PC-9 (cell line): Measurements from ENCODE around the gene PLEKHG1. TPM values are rescaled to one million over a fixed set of nuclear protein-coding genes. Genes with fewer than 3 reads are reported as not detected.

Experiments
- BruUV-seq: library from RNA; stranded (reverse); fragments of 400-500 nt; replicated peaks from 2 replicates; lab custom pipeline; 2021; lab: Mats Ljungman, UMichigan
- CTCF ChIA-PET: fragments of 300-600 bp; sonication (Branson Sonifier 250); formaldehyde crosslinking; loops from one replicate; lab custom pipeline; 2022; ENCODE audit warnings: antibody characterized with exemption; lab: Charles Lee
- POLR2A ChIA-PET: fragments of 300-600 bp; sonication (Branson Sonifier 250); formaldehyde crosslinking; loops from one replicate; lab custom pipeline; 2022; ENCODE audit warnings: antibody characterized with exemption; ENCODE audit not compliant: unreplicated experiment; lab: Charles Lee
- DNase-seq, 2 experiments: peaks; one replicate each; pipeline versions ENCODE4 v3.0.0 to v3.0.0-alpha.2; 2015 to 2022; ENCODE audit warnings: mixed read lengths in 1 of 2
- H2AFZ ChIP-seq: fragments of 200-600 bp; sonication (generic); 2 replicates; pipeline ENCODE4 v1.8.1; 2017; ENCODE audit warnings: antibody characterized with exemption
- H3F3A ChIP-seq: fragments of 200-600 bp; sonication (generic); 2 replicates; pipeline ENCODE4 v1.8.1; 2017; ENCODE audit warnings: antibody characterized with exemption, mild to moderate bottlenecking, low read depth; ENCODE audit not compliant: insufficient read depth
- H3K27ac ChIP-seq: fragments of 200-600 bp; sonication (generic); 2 replicates; pipeline ENCODE4 v1.6.1; 2016; ENCODE audit warnings: mixed run types
- H3K27me3 ChIP-seq: fragments of 200-600 bp; sonication (generic); 2 replicates; pipeline ENCODE4 v1.6.1; 2016; ENCODE audit warnings: low read depth, mixed run types; ENCODE audit not compliant: insufficient read depth
- H3K36me3 ChIP-seq: fragments of 200-600 bp; sonication (generic); 2 replicates; pipeline ENCODE4 v1.6.1; 2016; ENCODE audit warnings: low read depth, mixed run types
- H3K4me1 ChIP-seq: fragments of 200-600 bp; sonication (generic); replicated peaks from 2 replicates; pipeline ENCODE4 v1.6.1; 2016; ENCODE audit warnings: mixed run types; ENCODE audit not compliant: insufficient read depth
- H3K4me2 ChIP-seq: fragments of 200-600 bp; sonication (generic); 2 replicates; pipeline ENCODE4 v1.6.1; 2017; ENCODE audit warnings: mixed run types
- H3K4me3 ChIP-seq: fragments of 200-600 bp; sonication (generic); 2 replicates; pipeline ENCODE4 v1.6.1; 2016; ENCODE audit warnings: mixed run types
- H3K79me2 ChIP-seq: fragments of 200-600 bp; sonication (generic); 2 replicates; pipeline ENCODE4 v1.6.1; 2017; ENCODE audit warnings: low read depth, mixed run types
- H3K9me2 ChIP-seq: fragments of 200-600 bp; sonication (generic); 2 replicates; pipeline ENCODE4 v1.8.1; 2017; ENCODE audit warnings: mild to moderate bottlenecking; ENCODE audit not compliant: insufficient read depth
- H3K9me3 ChIP-seq: fragments of 200-600 bp; sonication (generic); 2 replicates; pipeline ENCODE4 v1.8.1; 2016; ENCODE audit warnings: low read depth; ENCODE audit not compliant: insufficient read depth
- H4K20me1 ChIP-seq: fragments of 200-600 bp; sonication (generic); 2 replicates; pipeline ENCODE4 v1.8.1; 2017; ENCODE audit not compliant: insufficient read depth
- CTCF ChIP-seq: fragments of 200-600 bp; sonication (generic); conservative IDR thresholded peaks from 2 replicates; pipeline ENCODE4 v1.6.1; 2017; ENCODE audit warnings: mixed run types, antibody characterized with exemption, mild to moderate bottlenecking, moderate library complexity
- EZH2 ChIP-seq: fragments of 200-600 bp; sonication (generic); IDR thresholded peaks from 2 replicates; pipeline ENCODE4 v1.8.0; 2017; ENCODE audit warnings: antibody characterized with exemption, low read depth
- intact Hi-C: fragments of 100-400 bp; cut with micrococcal nuclease; formaldehyde crosslinking; loops from one replicate; pipeline ENCODE4 v1.10.0; 2022; ENCODE audit not compliant: unreplicated experiment
- total RNA-seq: library from RNA; stranded (reverse); gene quantifications from 2 replicates; pipeline ENCODE4 v1.2.3, GENCODE V29; 2021

The PLEKHG1 gene
- total RNA-seq, 1 experiment from 2014 or later: 8.9 TPM

GRCh38 chr6:150638765-150639164 lies 39.1 kb downstream of the PLEKHG1 start:
- TF ChIP-seq CTCF (no peak), EZH2 (no peak)
- 0 out of 2 replicates have a peak, but pooled peaks cover 5% of the 10 kb centered on the region for H3F3A ChIP-seq
- H3K36me3 ChIP-seq: no peaks in the 10 kb centered on the region
- H2AFZ ChIP-seq: no peak overlapping the region
- H3K4me2 ChIP-seq: peak overlapping the region; percentile 21; the same call in 1 of the 2 replicates
- H3K4me3 ChIP-seq: no peak overlapping the region
- no peak overlapping the region for H3K27ac ChIP-seq
- H4K20me1 ChIP-seq: no peaks in the 10 kb centered on the region
- H3K4me1 ChIP-seq: peaks cover 13% of the 10 kb centered on the region
- no TSS peak for BruUV-seq
- H3K9me3 ChIP-seq: no peaks in the 10 kb centered on the region
- CTCF ChIA-PET: interaction anchor here (0.6 kb wide), 1 partner anchor 38 kb away, joined by 6 read pairs; no protein-coding TSS in a partner anchor
- 0 out of 2 replicates have a peak, but pooled peaks cover 4% of the 10 kb centered on the region for H3K9me2 ChIP-seq
- POLR2A ChIA-PET: no interaction called here
- intact Hi-C loops: no loop called here
- H3K79me2 ChIP-seq: no peaks in the 10 kb centered on the region; the same call in 1 of the 2 replicates
- no peaks in the 10 kb centered on the region for H3K27me3 ChIP-seq
- DNase-seq: no peak

GRCh38 chr6:150639823-150640331 lies 40.2 kb downstream of the PLEKHG1 start:
- no peaks in the 10 kb centered on the region; the same call in 1 of the 2 replicates for H3K79me2 ChIP-seq
- ChIA-PET CTCF (no interaction called here), POLR2A (no interaction called here)
- H3K27me3 ChIP-seq: no peaks in the 10 kb centered on the region
- 0 out of 2 replicates have a peak, but pooled peaks cover 5% of the 10 kb centered on the region for H3F3A ChIP-seq
- H3K4me2 ChIP-seq: no peak overlapping the region
- no peaks in the 10 kb centered on the region for H3K36me3 ChIP-seq
- H4K20me1 ChIP-seq: no peaks in the 10 kb centered on the region
- 0 out of 2 replicates have a peak, but pooled peaks cover 4% of the 10 kb centered on the region for H3K9me2 ChIP-seq
- intact Hi-C loops: no loop called here
- no peak overlapping the region for H3K27ac ChIP-seq
- BruUV-seq: no TSS peak
- H3K4me3 ChIP-seq: no peak overlapping the region
- H3K4me1 ChIP-seq: peaks cover 13% of the 10 kb centered on the region
- DNase-seq: no peak
- no peak overlapping the region for H2AFZ ChIP-seq
- no peaks in the 10 kb centered on the region for H3K9me3 ChIP-seq
- TF ChIP-seq CTCF (no peak), EZH2 (no peak)

- peaks cover 4% of the 10 kb centered on the region; the same call in 1 of the 2 replicates for H3K9me2 ChIP-seq
- H3K4me2 ChIP-seq: no peak overlapping the region
- H3K79me2 ChIP-seq: no peaks in the 10 kb centered on the region; the same call in 1 of the 2 replicates
- no peak overlapping the region for H3K4me3 ChIP-seq
- no peaks in the 10 kb centered on the region for H3K36me3 ChIP-seq
- H3F3A ChIP-seq: 0 out of 2 replicates have a peak, but pooled peaks cover 5% of the 10 kb centered on the region
- H3K9me3 ChIP-seq: no peaks in the 10 kb centered on the region
- H2AFZ ChIP-seq: no peak overlapping the region
- DNase-seq: no peak
- intact Hi-C loops: no loop called here
- peaks cover 13% of the 10 kb centered on the region for H3K4me1 ChIP-seq
- no peaks in the 10 kb centered on the region for H3K27me3 ChIP-seq
- CTCF ChIA-PET: no interaction called here
- TF ChIP-seq EZH2 (no peak), CTCF (no peak)
- no TSS peak for BruUV-seq
- POLR2A ChIA-PET: no interaction called here
- H4K20me1 ChIP-seq: no peaks in the 10 kb centered on the region
- no peak overlapping the region for H3K27ac ChIP-seq
These were observed 41.0 kb downstream of the PLEKHG1 start for GRCh38 chr6:150640556-150641209.
